Measurements from ENCODE around the gene CD4.

DNA sequence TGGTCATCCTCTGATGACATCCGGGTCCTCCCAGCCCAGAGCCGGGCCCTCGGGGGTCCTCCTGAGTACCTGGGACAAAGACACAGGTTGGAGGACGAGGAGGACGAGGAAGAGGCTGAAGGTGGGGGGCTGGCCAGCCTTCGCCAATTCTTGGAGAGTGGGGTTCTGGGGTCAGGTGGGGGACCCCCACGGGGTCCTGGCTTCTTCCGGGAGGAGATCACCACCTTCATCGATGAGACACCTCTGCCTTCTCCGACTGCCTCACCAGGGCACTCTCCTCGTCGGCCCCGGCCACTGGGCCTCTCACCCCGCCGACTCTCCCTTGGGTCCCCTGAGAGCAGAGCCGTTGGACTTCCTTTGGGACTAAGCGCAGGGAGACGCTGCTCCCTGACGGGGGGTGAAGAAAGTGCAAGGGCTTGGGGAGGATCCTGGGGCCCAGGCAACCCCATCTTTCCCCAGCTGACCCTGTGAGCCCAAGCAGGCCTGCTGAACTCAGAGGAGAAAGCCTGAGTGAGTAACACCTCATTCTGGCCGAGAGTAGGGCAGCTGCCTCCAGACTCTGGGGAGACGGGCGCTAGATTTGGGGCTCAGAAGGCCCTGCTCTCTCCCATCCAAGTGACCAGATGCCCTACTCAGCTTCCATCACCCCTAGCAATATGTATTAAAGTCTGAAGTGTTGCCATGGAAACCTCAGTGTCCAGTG is 37.6 kb downstream of the CD4 start:
- TF ChIP-seq GATA3 (IDR thresholded peaks at IDR 0.05; ENCODE audit: low read depth, low read length) (no peak), GATA2 (IDR thresholded peaks at IDR 0.05; ENCODE audit: low read depth, low read length) (no peak)

All from SH-SY5Y (cell line).